HepG2 (cell line): ENCODE measurements around the gene AK9. TPM values are rescaled to one million over a fixed set of nuclear protein-coding genes. Genes with fewer than 3 reads are reported as not detected.

Source experiments
- ATF2 ChIP-seq: sonication (generic); formaldehyde crosslinking; IDR thresholded peaks from 2 replicates; pipeline ENCODE4 v1.4.0; 2020; ENCODE audit warnings: missing genetic modification reagents
- FOXK2 ChIP-seq: fragments of 450-650 bp; IDR thresholded peaks from 2 replicates; pipeline ENCODE4 v1.6.1; 2016
- GATA4 ChIP-seq: sonication (generic); IDR thresholded peaks from 2 replicates; pipeline ENCODE4 v1.6.1; 2016; ENCODE audit warnings: antibody characterized with exemption, low read depth, borderline replicate concordance
- HES4 ChIP-seq: sonication (generic); formaldehyde crosslinking; IDR thresholded peaks from 2 replicates; pipeline ENCODE4 v1.9.0; 2021; ENCODE audit warnings: mild to moderate bottlenecking, missing genetic modification reagents, borderline replicate concordance
- IKZF1 ChIP-seq: fragments of 450-650 bp; IDR thresholded peaks from 2 replicates; pipeline ENCODE4 v1.7.1; 2016
- MYC ChIP-seq: sonication (generic); formaldehyde crosslinking; IDR thresholded peaks from 2 replicates; pipeline ENCODE4 v1.9.0; 2021; ENCODE audit warnings: missing genetic modification reagents, borderline replicate concordance
- NCOA2 ChIP-seq: sonication (generic); formaldehyde crosslinking; IDR thresholded peaks from 2 replicates; pipeline ENCODE4 v1.8.0; 2022; ENCODE audit warnings: inconsistent platforms
- NR2F1 ChIP-seq, 2 experiments: fragments of 450-650 bp in 1 of 2; formaldehyde crosslinking in 1 of 2; IDR thresholded peaks; 2 replicates each; pipeline versions ENCODE4 v1.5.0 to v1.6.1; 2016 to 2020; ENCODE audit warnings: mild to moderate bottlenecking in 1 of 2, missing compliant biosample characterization in 1 of 2, missing genetic modification reagents in 1 of 2, moderate library complexity in 1 of 2
- NR2F6 ChIP-seq, 2 experiments: IDR thresholded peaks; 2 replicates each; pipeline ENCODE4 v1.6.1; 2016; ENCODE audit warnings: antibody characterized with exemption in 1 of 2, mild to moderate bottlenecking in 1 of 2
- PCBP1 ChIP-seq: fragments of 200-400 bp; formaldehyde crosslinking; IDR thresholded peaks from 2 replicates; pipeline ENCODE4 v1.6.1; 2017; ENCODE audit warnings: mild to moderate bottlenecking, low read depth, low read length, borderline replicate concordance
- REL ChIP-seq: sonication (generic); formaldehyde crosslinking; conservative IDR thresholded peaks from 2 replicates; pipeline ENCODE4 v1.8.0; 2022; ENCODE audit warnings: mild to moderate bottlenecking, missing genetic modification reagents, moderate library complexity
- SAP130 ChIP-seq: IDR thresholded peaks from 2 replicates; pipeline ENCODE4 v1.6.1; 2016; ENCODE audit warnings: low read depth
- SIX1 ChIP-seq: sonication (generic); formaldehyde crosslinking; IDR thresholded peaks from 2 replicates; pipeline ENCODE4 v1.4.0; 2020; ENCODE audit warnings: missing genetic modification reagents, borderline replicate concordance
- SOX5 ChIP-seq: IDR thresholded peaks from 2 replicates; pipeline ENCODE4 v1.6.1; 2016; ENCODE audit warnings: borderline replicate concordance
- TARDBP ChIP-seq: sonication (generic); formaldehyde crosslinking; IDR thresholded peaks from 2 replicates; pipeline ENCODE4 v1.8.0; 2022; ENCODE audit warnings: mild to moderate bottlenecking, missing genetic modification reagents
- XBP1 ChIP-seq: sonication (generic); formaldehyde crosslinking; IDR thresholded peaks from 2 replicates; pipeline ENCODE4 v1.5.0; 2020; ENCODE audit warnings: missing genetic modification reagents
- YY1 ChIP-seq: IDR thresholded peaks from 2 replicates; pipeline ENCODE4 v1.6.1; 2011; ENCODE audit warnings: low read length, low read depth, moderate library complexity, mild to moderate bottlenecking; ENCODE audit not compliant: insufficient read depth, insufficient replicate concordance
- ZFX ChIP-seq: sonication (generic); formaldehyde crosslinking; IDR thresholded peaks from 2 replicates; pipeline ENCODE4 v1.4.0; 2020; ENCODE audit warnings: mild to moderate bottlenecking, low read depth, missing genetic modification reagents, moderate library complexity
- ZNF17 ChIP-seq: sonication (generic); formaldehyde crosslinking; IDR thresholded peaks from 2 replicates; pipeline ENCODE4 v1.5.0; 2020; ENCODE audit warnings: mild to moderate bottlenecking, missing genetic modification reagents
- ZNF256 ChIP-seq: sonication (generic); formaldehyde crosslinking; conservative IDR thresholded peaks from 2 replicates; pipeline ENCODE4 v1.4.0; 2020; ENCODE audit warnings: missing genetic modification reagents
- ZNF331 ChIP-seq: sonication (generic); formaldehyde crosslinking; IDR thresholded peaks from 2 replicates; pipeline ENCODE4 v1.4.0; 2020; ENCODE audit warnings: missing genetic modification reagents
- ZNF510 ChIP-seq: sonication (generic); formaldehyde crosslinking; IDR thresholded peaks from 2 replicates; pipeline ENCODE4 v1.4.0; 2020; ENCODE audit warnings: low read depth, mild to moderate bottlenecking, missing genetic modification reagents
- ZNF674 ChIP-seq: sonication (generic); formaldehyde crosslinking; IDR thresholded peaks from 2 replicates; pipeline ENCODE4 v1.5.0; 2020; ENCODE audit warnings: low read depth, mild to moderate bottlenecking, missing genetic modification reagents
- ZNF790 ChIP-seq: sonication (generic); formaldehyde crosslinking; IDR thresholded peaks from 2 replicates; pipeline ENCODE4 v1.8.0; 2022; ENCODE audit warnings: missing genetic modification reagents, mild to moderate bottlenecking, borderline replicate concordance
- polyA plus RNA-seq, 8 experiments: library from polyadenylated mRNA; depleted of rRNA in 3 of 8; stranded (reverse) in 7 of 8; unstranded in 1 of 8; fragments of >200 nt; fragmentation: Illumina TruSeq in 4 of 8; extraction: Trizol in 4 of 8; gene quantifications; 2 replicates each; pipeline versions ENCODE4 v1.2.1 to v1.2.3, GENCODE V29; 2011 to 2016; ENCODE audit warnings: low read depth in 4 of 8, missing spikeins in 1 of 8, mixed read lengths in 1 of 8; ENCODE audit not compliant: insufficient read depth in 1 of 8
- total RNA-seq, 5 experiments: library from RNA; depleted of rRNA; stranded (reverse); fragments of >200 nt; fragmentation: Illumina TruSeq; extraction: Trizol; gene quantifications; 2 replicates each; pipeline ENCODE4 v1.2.3, GENCODE V29; 2016; ENCODE audit warnings: low read depth in 1 of 5
- TF ChIP-seq, protein P1 (sequence below): sonication (generic); formaldehyde crosslinking; IDR thresholded peaks from 2 replicates; pipeline ENCODE4 v1.4.0; 2020; ENCODE audit warnings: mild to moderate bottlenecking, missing genetic modification reagents
- TF ChIP-seq, protein P2 (sequence below): sonication (generic); formaldehyde crosslinking; IDR thresholded peaks from 2 replicates; pipeline ENCODE4 v1.5.1; 2020; ENCODE audit warnings: missing genetic modification reagents, mild to moderate bottlenecking, borderline replicate concordance

The AK9 gene
- total and polyA plus RNA-seq, 2 of the 13 experiments (the other 11 are each of a cell fraction or from before 2014, with no cell fraction given), result 3.2 to 4.8 TPM

DNA sequence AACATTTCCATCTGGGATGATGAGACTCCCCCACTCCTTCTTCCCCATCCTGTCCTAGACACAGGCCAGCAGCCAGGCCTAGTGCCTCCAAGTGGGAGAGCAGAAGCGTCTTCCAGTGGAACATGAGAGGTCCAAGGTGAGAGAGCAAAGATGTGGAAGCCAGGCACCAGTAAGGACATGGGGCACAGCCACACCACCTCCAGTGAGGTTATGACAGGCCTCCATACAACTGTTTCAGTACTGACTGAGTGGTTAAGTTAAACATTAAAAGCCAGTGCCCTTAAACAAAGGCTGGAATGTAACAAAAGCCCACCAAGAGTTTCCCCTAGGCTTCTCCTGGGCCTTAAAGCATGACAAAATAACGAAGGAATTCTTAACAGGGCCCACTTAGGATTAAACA, 213.3 kb downstream of the AK9 start (continued):
- no peak for TF ChIP-seq ATF2
- no peak for TF ChIP-seq ZNF790 (CRISPR knock-in tag)
- no peak for TF ChIP-seq GATA4
- TF ChIP-seq NR2F1 (CRISPR knock-in tag; IDR thresholded peaks at IDR 0.05), result no peak
- TF ChIP-seq XBP1 (CRISPR knock-in tag), result no peak
- no peak for TF ChIP-seq FOXK2
- TF ChIP-seq SIX1, result no peak
- TF ChIP-seq PCBP1, result no peak
- TF ChIP-seq, protein P1, sequence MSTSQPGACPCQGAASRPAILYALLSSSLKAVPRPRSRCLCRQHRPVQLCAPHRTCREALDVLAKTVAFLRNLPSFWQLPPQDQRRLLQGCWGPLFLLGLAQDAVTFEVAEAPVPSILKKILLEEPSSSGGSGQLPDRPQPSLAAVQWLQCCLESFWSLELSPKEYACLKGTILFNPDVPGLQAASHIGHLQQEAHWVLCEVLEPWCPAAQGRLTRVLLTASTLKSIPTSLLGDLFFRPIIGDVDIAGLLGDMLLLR (CRISPR knock-in tag), result no peak
- TF ChIP-seq HES4, result no peak
- peak; percentile 50; the same call in 1 of the 2 replicates for TF ChIP-seq SOX5 (CRISPR knock-in tag)
- no peak for TF ChIP-seq ZNF674 (CRISPR knock-in tag)
- TF ChIP-seq NCOA2 (CRISPR knock-in tag), result no peak
- no peak for TF ChIP-seq YY1
- TF ChIP-seq REL (CRISPR knock-in tag), result no peak
- peak; percentile 41; the same call in 1 of the 2 replicates for TF ChIP-seq SAP130 (CRISPR knock-in tag)
- TF ChIP-seq ZNF256, result no peak
- no peak for TF ChIP-seq ZNF17 (CRISPR knock-in tag)
- TF ChIP-seq ZNF510, result no peak
- no peak for TF ChIP-seq ZNF331 (CRISPR knock-in tag)
- 0 out of 2 replicates have a peak, but pooled peaks have one; percentile 45 for TF ChIP-seq ZFX (CRISPR knock-in tag)
- no peak for TF ChIP-seq MYC (CRISPR knock-in tag)
- TF ChIP-seq IKZF1, result no peak
- TF ChIP-seq TARDBP, result no peak
- TF ChIP-seq NR2F6 (IDR thresholded peaks at IDR 0.05), result no peak
- no peak for TF ChIP-seq NR2F6 (CRISPR knock-in tag; IDR thresholded peaks at IDR 0.05)
- TF ChIP-seq, protein P2, sequence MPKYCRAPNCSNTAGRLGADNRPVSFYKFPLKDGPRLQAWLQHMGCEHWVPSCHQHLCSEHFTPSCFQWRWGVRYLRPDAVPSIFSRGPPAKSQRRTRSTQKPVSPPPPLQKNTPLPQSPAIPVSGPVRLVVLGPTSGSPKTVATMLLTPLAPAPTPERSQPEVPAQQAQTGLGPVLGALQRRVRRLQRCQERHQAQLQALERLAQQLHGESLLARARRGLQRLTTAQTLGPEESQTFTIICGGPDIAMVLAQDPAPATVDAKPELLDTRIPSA (CRISPR knock-in tag), result no peak
